K562 (cell line): ENCODE data around the gene TEAD3. TPM values are rescaled to one million over a fixed set of nuclear protein-coding genes. Genes with fewer than 3 reads are reported as not detected.

Source experiments
- ATAC-seq: fragments of 200-7000 bp; cut with Tn5 transposase; 3 replicates; pipeline ENCODE4 v1.9.1; 2020; ENCODE audit warnings: moderate library complexity
- BruUV-seq: library from RNA; stranded (reverse); fragments of 400-500 nt; replicated peaks from 2 replicates; lab custom pipeline; 2021; lab: Mats Ljungman, UMichigan
- CTCF ChIA-PET: fragments of 300-600 bp; formaldehyde crosslinking; extraction: SDS; loops from one replicate; lab custom pipeline; 2021; ENCODE audit warnings: low intra/inter-chr PET ratio; lab: Yijun Ruan, JAX
- POLR2A ChIA-PET: fragments of 300-600, 350-650 bp; sonication (Branson Sonifier 250); formaldehyde crosslinking; extraction: SDS; loops from one replicate; lab custom pipeline; 2021; ENCODE audit warnings: antibody characterized with exemption, inconsistent platforms; lab: Yijun Ruan, JAX
- DNase-seq, 4 experiments: peaks; one replicate each; pipeline versions ENCODE4 v3.0.0 to v3.0.0-alpha.2; 2011 to 2018; ENCODE audit warnings: low spot score in 3 of 4, mixed read lengths in 3 of 4; ENCODE audit errors: extremely low read depth in 1 of 4
- FAIRE-seq: peaks from 2 replicates; lab custom pipeline; 2011; peaks lifted over from hg19 to GRCh38; lab: Jason Lieb, UNC
- H2AFZ ChIP-seq: 2 replicates; pipeline ENCODE4 v1.6.0; 2011; ENCODE audit warnings: low read depth, low read length, control low read depth, inconsistent platforms
- H3K27ac ChIP-seq: fragments of 200-600 bp; 3 replicates; pipeline ENCODE4 v1.8.0; 2011; ENCODE audit warnings: low read depth, mild to moderate bottlenecking, control low read depth, inconsistent platforms, low read length, moderate library complexity, mixed read lengths; ENCODE audit errors: extremely low read depth
- H3K27me3 ChIP-seq, 2 experiments: fragments of 300-600 bp in 1 of 2; 2 replicates in 1 of 2; 3 replicates in 1 of 2; pipeline versions ENCODE4 v1.6.0 to v1.8.0; 2011; ENCODE audit warnings: inconsistent platforms in 2 of 2, low read length in 2 of 2, mild to moderate bottlenecking in 1 of 2, mixed read lengths in 1 of 2, moderate library complexity in 1 of 2; ENCODE audit not compliant: control insufficient read depth in 2 of 2, insufficient read depth in 2 of 2
- H3K36me3 ChIP-seq: fragments of 300-600 bp; 3 replicates; pipeline ENCODE4 v1.8.0; 2011; ENCODE audit warnings: mild to moderate bottlenecking, low read length, inconsistent platforms; ENCODE audit not compliant: control insufficient read depth, insufficient read depth
- H3K4me1 ChIP-seq, 2 experiments: fragments of 200-600 bp in 1 of 2; replicated peaks in 1 of 2; 2 replicates in 1 of 2; 3 replicates in 1 of 2; pipeline versions ENCODE4 v1.5.1 to v1.8.0; 2011; ENCODE audit warnings: inconsistent platforms in 2 of 2, low read length in 2 of 2, mild to moderate bottlenecking in 1 of 2, mixed read lengths in 1 of 2, moderate library complexity in 1 of 2; ENCODE audit not compliant: control insufficient read depth in 2 of 2, insufficient read depth in 2 of 2
- H3K4me2 ChIP-seq: 2 replicates; pipeline ENCODE4 v1.6.1; 2011; ENCODE audit warnings: low read length, control low read depth, inconsistent platforms, mixed read lengths; ENCODE audit not compliant: insufficient read depth
- H3K4me3 ChIP-seq: fragments of 200-600 bp; sonication (generic), shearing (Covaris generic); 2 replicates; pipeline ENCODE4 v1.5.1; 2016; ENCODE audit warnings: control low read depth, inconsistent platforms
- H3K79me2 ChIP-seq: fragments of 200-600 bp; 3 replicates; pipeline ENCODE4 v1.8.0; 2011; ENCODE audit warnings: low read length, inconsistent platforms; ENCODE audit not compliant: control insufficient read depth, insufficient read depth
- H3K9ac ChIP-seq, 2 experiments: 2 replicates each; pipeline versions ENCODE4 v1.6.0 to v1.6.1; 2011; ENCODE audit warnings: low read depth in 2 of 2, low read length in 2 of 2, control low read depth in 1 of 2, inconsistent platforms in 1 of 2, mild to moderate bottlenecking in 1 of 2, mixed read lengths in 1 of 2; ENCODE audit not compliant: insufficient read depth in 1 of 2
- H3K9me1 ChIP-seq: one replicate; pipeline ENCODE4 v1.6.0; 2011; ENCODE audit warnings: inconsistent platforms, mild to moderate bottlenecking, low read length, moderate library complexity; ENCODE audit not compliant: control insufficient read depth, insufficient read depth
- H3K9me3 ChIP-seq: replicated peaks from 2 replicates; pipeline ENCODE4 v1.5.1; 2011; ENCODE audit warnings: low read depth, low read length, inconsistent platforms; ENCODE audit not compliant: control insufficient read depth, insufficient read depth
- H4K20me1 ChIP-seq: replicated peaks from 2 replicates; pipeline ENCODE4 v1.6.1; 2011; ENCODE audit warnings: low read length, inconsistent platforms, mixed read lengths; ENCODE audit not compliant: control insufficient read depth, insufficient read depth
- ATF7 ChIP-seq: fragments of 450-650 bp; IDR thresholded peaks from 2 replicates; pipeline ENCODE4 v1.7.1; 2014; ENCODE audit warnings: mild to moderate bottlenecking, moderate library complexity
- BCOR ChIP-seq: fragments of 450-650 bp; IDR thresholded peaks from 2 replicates; pipeline ENCODE4 v1.6.1; 2016
- CEBPG ChIP-seq, 3 experiments: fragments of 200-800 bp in 1 of 3; sonication (Bioruptor generic) in 1 of 3; sonication (generic) in 1 of 3; formaldehyde crosslinking in 1 of 3; IDR thresholded peaks in 2 of 3; conservative IDR thresholded peaks in 1 of 3; 2 replicates each; pipeline versions ENCODE4 v1.6.1 to v1.8.0; 2016 to 2022; ENCODE audit warnings: missing compliant biosample characterization in 2 of 3, missing genetic modification characterization in 2 of 3, mild to moderate bottlenecking in 1 of 3, missing genetic modification reagents in 1 of 3
- CHD1 ChIP-seq: fragments of 200-600 bp; sonication (generic); IDR thresholded peaks from one replicate; pipeline ENCODE4 v1.6.1; 2012; ENCODE audit warnings: mild to moderate bottlenecking, moderate library complexity, low read length, inconsistent platforms
- CHD2 ChIP-seq: IDR thresholded peaks from 2 replicates; pipeline ENCODE4 v1.6.1; 2011; ENCODE audit warnings: low read depth, low read length
- CTCF ChIP-seq, 3 experiments: IDR thresholded peaks in 2 of 3; conservative IDR thresholded peaks in 1 of 3; 2 replicates each; pipeline ENCODE4 v1.5.1; 2011 to 2012; ENCODE audit warnings: low read length in 3 of 3, mild to moderate bottlenecking in 3 of 3, control low read depth in 2 of 3, improper control_type of control experiment in 1 of 3, inconsistent platforms in 1 of 3, low read depth in 1 of 3, mixed read lengths in 1 of 3, moderate library complexity in 1 of 3; ENCODE audit not compliant: insufficient read depth in 2 of 3
- HOMEZ ChIP-seq: fragments of 250-450 bp; sonication (Bioruptor Pico); IDR thresholded peaks from 2 replicates; pipeline ENCODE4 v1.4.0; 2020; ENCODE audit warnings: mild to moderate bottlenecking, moderate library complexity
- LARP7 ChIP-seq: fragments of 450-650 bp; IDR thresholded peaks from 2 replicates; pipeline ENCODE4 v1.6.1; 2016
- MAFG ChIP-seq: fragments of 450-650 bp; conservative IDR thresholded peaks from 2 replicates; pipeline ENCODE4 v1.6.1; 2016; ENCODE audit warnings: missing genetic modification characterization, missing compliant biosample characterization
- MLX ChIP-seq, 2 experiments: fragments of 450-650 bp in 1 of 2; sonication (generic) in 1 of 2; formaldehyde crosslinking; conservative IDR thresholded peaks; 2 replicates each; pipeline versions ENCODE4 v1.4.0 to v1.8.1; 2020 to 2022; ENCODE audit warnings: mild to moderate bottlenecking in 1 of 2, missing genetic modification reagents in 1 of 2
- PCBP1 ChIP-seq: fragments of 200-400 bp; formaldehyde crosslinking; IDR thresholded peaks from 2 replicates; pipeline ENCODE4 v1.6.1; 2018; ENCODE audit warnings: mild to moderate bottlenecking, low read depth, low read length; ENCODE audit not compliant: poor library complexity, severe bottlenecking
- POLR2G ChIP-seq: fragments of 200-400 bp; formaldehyde crosslinking; IDR thresholded peaks from 2 replicates; pipeline ENCODE4 v1.6.1; 2017; ENCODE audit warnings: low read depth, mild to moderate bottlenecking, antibody characterized with exemption, low read length, moderate library complexity
- RHOXF2B ChIP-seq: fragments of 250-450 bp; sonication (Bioruptor Pico); conservative IDR thresholded peaks from 2 replicates; pipeline ENCODE4 v1.5.1; 2021
- SMAD3 ChIP-seq: fragments of 450-650 bp; formaldehyde crosslinking; conservative IDR thresholded peaks from 2 replicates; pipeline ENCODE4 v1.4.0; 2020; ENCODE audit warnings: mild to moderate bottlenecking
- ZBTB34 ChIP-seq: fragments of 250-450 bp; sonication (Bioruptor Pico); IDR thresholded peaks from 2 replicates; pipeline ENCODE4 v1.8.0; 2021; ENCODE audit warnings: mild to moderate bottlenecking, moderate library complexity
- ZNF561 ChIP-seq: fragments of 450-650 bp; formaldehyde crosslinking; conservative IDR thresholded peaks from 2 replicates; pipeline ENCODE4 v1.4.0; 2020; ENCODE audit warnings: mild to moderate bottlenecking, moderate library complexity
- WGBS: fragments of 100-300 bp; shearing (Covaris generic); methylation state at CpG from one replicate; pipeline ENCODE4 v1.1.6; 2016; ENCODE audit warnings: low coverage, mixed read lengths; ENCODE audit not compliant: insufficient coverage; ENCODE audit errors: missing lambda C conversion rate; 5-methylcytosine and 5-hydroxymethylcytosine counted together
- in situ Hi-C: fragments of 300-500 bp; cut with MboI; formaldehyde crosslinking; loops from 4 replicates; pipeline ENCODE4 v1.15.0; 2018; ENCODE audit warnings: inconsistent platforms, mixed read lengths
- intact Hi-C: fragments of 100-400 bp; cut with micrococcal nuclease; formaldehyde crosslinking; loops from 2 replicates; pipeline ENCODE4 v1.14.2; 2022
- polyA plus RNA-seq, 8 experiments: library from polyadenylated mRNA; depleted of rRNA in 4 of 8; stranded (reverse) in 5 of 8; unstranded in 3 of 8; fragments of >200 nt; fragmentation: Nextera tagmentation in 2 of 8; fragmentation: Illumina TruSeq in 1 of 8; extraction: Ambion mirVana in 2 of 8; extraction: Trizol in 1 of 8; gene quantifications; 2 replicates each; pipeline versions ENCODE4 v1.2.1 to v1.2.3, GENCODE V29; 2011 to 2014; ENCODE audit warnings: inconsistent platforms in 1 of 8, missing spikeins in 1 of 8
- total RNA-seq, 7 experiments: library from RNA; depleted of rRNA in 6 of 7; stranded (reverse); fragments of >200 nt in 6 of 7; fragmentation: Illumina TruSeq in 2 of 7; extraction: Trizol in 2 of 7; gene quantifications; 2 replicates each; pipeline versions ENCODE4 v1.2.1 to v1.2.3, GENCODE V29; 2011 to 2021; ENCODE audit warnings: low replicate concordance in 1 of 7

Gene TEAD3
- total and polyA plus RNA-seq, 9 of the 15 experiments (the other 6 are each of a cell fraction or from before 2014, with no cell fraction given) = 0.63 to 13.2 (median 3.3) TPM

- TF ChIP-seq ZBTB34 (CRISPR knock-in tag) (no peak), CTCF (IDR thresholded peaks at IDR 0.05 in 2 of 3, conservative IDR thresholded peaks at IDR 0.05 in 1 of 3; ENCODE audit: insufficient read depth in 2 of 3, low read depth in 1 of 3, low read length in 3 of 3) (no peak), MAFG (tag) (no peak), ZNF561 (CRISPR knock-in tag) (no peak), RHOXF2B (no peak)
- TF ChIP-seq, all 486 proteins: peak for 0
Measured at GRCh38 chr6:35483062-35483461, 13.8 kb downstream of the TEAD3 start (continued).

GRCh38 chr6:35481226-35481625 is 15.7 kb downstream of the TEAD3 start:
- Histone ChIP-seq H3K79me2 (no peaks in the 10 kb centered on the region), H3K36me3 (no peaks in the 10 kb centered on the region; the same call in 2 of the 3 replicates), H2AFZ (no peak overlapping the region), H3K4me1 (peaks cover 12 to 27% of the 10 kb centered on the region in 2 experiments; a peak in 4 of 5 replicates), H3K9ac (peak overlapping the region in 1 of 2 experiments; percentile 60; a peak in 1 of 4 replicates), H3K9me3 (no peaks in the 10 kb centered on the region), H3K9me1 (no peaks in the 10 kb centered on the region), H3K4me2 (no peak overlapping the region), H4K20me1 (peaks cover 7% of the 10 kb centered on the region; the same call in 1 of the 2 replicates), H3K27ac (no peak overlapping the region), H3K4me3 (no peak overlapping the region), H3K27me3 (no peaks in the 10 kb centered on the region)
- CTCF ChIA-PET = no interaction called here
- WGBS = 58% methylated on average over 8 of the region's 8 CpGs
- intact Hi-C loops (no loop called here), in situ Hi-C loops (no loop called here)
- POLR2A ChIA-PET = interaction anchor here (1.4 to 9.5 kb wide), 3 partner anchors 9 to 17 kb away, joined by 4 to 167 read pairs (median 34); partner anchors contain the start of gene RPL10A
- ATAC-seq (no peak), DNase-seq (no peak), FAIRE-seq (peak; percentile 26)
- TF ChIP-seq HOMEZ (CRISPR knock-in tag) (no peak), LARP7 (no peak), MLX (CRISPR knock-in tag; conservative IDR thresholded peaks at IDR 0.05) (no peak), CHD2 (no peak), PCBP1 (no peak), BCOR (no peak), CEBPG (CRISPR knock-in tag; IDR thresholded peaks at IDR 0.05) (no peak), CEBPG (tag; conservative IDR thresholded peaks at IDR 0.05 in 1 of 2, IDR thresholded peaks at IDR 0.05 in 1 of 2) (no peak), POLR2G (no peak), CHD1 (no peak), ATF7 (no peak), SMAD3 (no peak)
- BruUV-seq = no TSS peak
